Upper lobe of left lung (tissue), 4 donors: ENCODE data around the gene GLT8D2.

Experiments
- POLR2A ChIP-seq, 4 donors: fragments of 450-650 bp; IDR thresholded peaks; one replicate each; pipeline ENCODE4 v1.5.1; 2016 to 2017; ENCODE audit warnings: antibody characterized with exemption in 4 of 4, mild to moderate bottlenecking in 2 of 4
- TF ChIP-seq, protein P1 (sequence below), 6 experiments: fragments of 450-650 bp in 4 of 6; fragments of 200-600 bp in 2 of 6; sonication (generic) in 2 of 6; IDR thresholded peaks; one replicate each; pipeline ENCODE4 v1.5.1; 2016 to 2019; ENCODE audit warnings: antibody characterized with exemption in 6 of 6

DNA sequence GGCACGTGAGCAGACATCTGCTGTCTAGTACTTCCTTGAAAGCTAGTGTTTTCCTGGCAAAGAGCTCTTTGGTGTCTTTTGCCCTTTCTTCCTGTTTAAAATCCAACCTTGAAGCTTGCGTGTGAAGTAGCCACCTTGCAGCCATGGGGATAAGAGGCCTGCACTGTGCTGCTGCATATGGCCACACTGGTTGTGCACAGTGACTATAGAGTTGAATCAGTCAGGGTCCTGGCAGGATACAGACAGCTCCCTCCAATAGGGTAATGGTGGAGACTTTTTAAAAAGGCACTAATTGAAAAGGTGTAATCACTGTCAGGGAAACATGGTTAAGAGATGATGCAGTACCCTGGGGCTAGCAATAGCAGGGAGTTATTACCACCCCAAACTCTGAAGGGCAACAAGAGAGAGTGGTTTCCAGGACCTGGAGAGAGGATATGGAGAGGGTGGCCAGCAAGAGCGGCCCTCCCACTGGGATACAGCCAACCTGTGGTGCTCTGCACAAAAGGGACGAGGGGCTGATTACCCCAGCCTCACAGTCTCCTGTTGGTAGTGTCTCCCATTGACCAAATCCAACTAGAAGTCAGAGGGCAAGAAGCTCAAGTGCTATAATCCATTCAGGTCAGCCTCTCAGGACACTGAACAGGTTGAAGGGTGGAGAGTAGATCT, 4.8 kb upstream of the GLT8D2 start:
- TF ChIP-seq, protein P1, sequence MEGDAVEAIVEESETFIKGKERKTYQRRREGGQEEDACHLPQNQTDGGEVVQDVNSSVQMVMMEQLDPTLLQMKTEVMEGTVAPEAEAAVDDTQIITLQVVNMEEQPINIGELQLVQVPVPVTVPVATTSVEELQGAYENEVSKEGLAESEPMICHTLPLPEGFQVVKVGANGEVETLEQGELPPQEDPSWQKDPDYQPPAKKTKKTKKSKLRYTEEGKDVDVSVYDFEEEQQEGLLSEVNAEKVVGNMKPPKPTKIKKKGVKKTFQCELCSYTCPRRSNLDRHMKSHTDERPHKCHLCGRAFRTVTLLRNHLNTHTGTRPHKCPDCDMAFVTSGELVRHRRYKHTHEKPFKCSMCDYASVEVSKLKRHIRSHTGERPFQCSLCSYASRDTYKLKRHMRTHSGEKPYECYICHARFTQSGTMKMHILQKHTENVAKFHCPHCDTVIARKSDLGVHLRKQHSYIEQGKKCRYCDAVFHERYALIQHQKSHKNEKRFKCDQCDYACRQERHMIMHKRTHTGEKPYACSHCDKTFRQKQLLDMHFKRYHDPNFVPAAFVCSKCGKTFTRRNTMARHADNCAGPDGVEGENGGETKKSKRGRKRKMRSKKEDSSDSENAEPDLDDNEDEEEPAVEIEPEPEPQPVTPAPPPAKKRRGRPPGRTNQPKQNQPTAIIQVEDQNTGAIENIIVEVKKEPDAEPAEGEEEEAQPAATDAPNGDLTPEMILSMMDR (IDR thresholded peaks at IDR 0.05) = no peak
- TF ChIP-seq POLR2A (IDR thresholded peaks at IDR 0.05) = no peak
